Thyroid gland (tissue), 4 donors: ENCODE measurements around the gene NAP1L5. TPM values are rescaled to one million over a fixed set of nuclear protein-coding genes. Genes with fewer than 3 reads are reported as not detected.

Experiments used
- DNase-seq, 2 donors: peaks; one replicate each; pipeline ENCODE4 v3.0.0-alpha.2; 2019
- H3K27ac ChIP-seq, 3 donors: fragments of 200-600 bp; sonication (generic); 1 replicate in 2 of 3; 2 replicates in 1 of 3; pipeline ENCODE4 v1.5.1; 2016 to 2019; ENCODE audit warnings: mild to moderate bottlenecking in 1 of 3, moderate library complexity in 1 of 3
- H3K27me3 ChIP-seq: fragments of 200-600 bp; sonication (generic); one replicate; pipeline ENCODE4 v1.5.1; 2019
- H3K36me3 ChIP-seq, 2 donors: fragments of 200-600 bp; sonication (generic); one replicate each; pipeline ENCODE4 v1.5.1; 2016 to 2019
- H3K4me1 ChIP-seq, 2 donors: fragments of 200-600 bp; sonication (generic); one replicate each; pipeline ENCODE4 v1.5.1; 2017 to 2019
- H3K4me3 ChIP-seq, 3 donors: fragments of 200-600 bp; sonication (generic); replicated peaks in 1 of 3; 1 replicate in 2 of 3; 2 replicates in 1 of 3; pipeline ENCODE4 v1.5.1; 2016; ENCODE audit warnings: mild to moderate bottlenecking in 1 of 3
- H3K9me3 ChIP-seq: fragments of 200-600 bp; sonication (generic); one replicate; pipeline ENCODE4 v1.5.1; 2017
- POLR2A ChIP-seq, 2 donors: fragments of 450-650 bp; IDR thresholded peaks; one replicate each; pipeline ENCODE4 v1.6.1; 2017; ENCODE audit warnings: antibody characterized with exemption in 2 of 2, mild to moderate bottlenecking in 2 of 2, moderate library complexity in 1 of 2
- WGBS, 2 donors: methylation state at CpG; one replicate each; pipeline ENCODE4 v1.1.5; 2017; 5-methylcytosine and 5-hydroxymethylcytosine counted together
- intact Hi-C: fragments of 100-400 bp; cut with DNase I; formaldehyde crosslinking; loops from one replicate; pipeline ENCODE4 v1.15.1; 2023
- total RNA-seq, 4 donors: library from RNA; depleted of rRNA; stranded (reverse); fragments of >200 nt; gene quantifications; one replicate each; pipeline ENCODE4 v1.2.3, GENCODE V29; 2016
- TF ChIP-seq, protein P1 (sequence below), 6 experiments: fragments of 200-600 bp in 3 of 6; fragments of 450-650 bp in 3 of 6; sonication (generic) in 3 of 6; IDR thresholded peaks; one replicate each; pipeline ENCODE4 v1.5.1; 2016 to 2019; ENCODE audit warnings: antibody characterized with exemption in 6 of 6, mild to moderate bottlenecking in 2 of 6, inconsistent platforms in 1 of 6, moderate library complexity in 1 of 6

NAP1L5 gene
- total RNA-seq, 4 donors from 2014 or later = 14.1 to 16.3 (median 16.2) TPM

DNA sequence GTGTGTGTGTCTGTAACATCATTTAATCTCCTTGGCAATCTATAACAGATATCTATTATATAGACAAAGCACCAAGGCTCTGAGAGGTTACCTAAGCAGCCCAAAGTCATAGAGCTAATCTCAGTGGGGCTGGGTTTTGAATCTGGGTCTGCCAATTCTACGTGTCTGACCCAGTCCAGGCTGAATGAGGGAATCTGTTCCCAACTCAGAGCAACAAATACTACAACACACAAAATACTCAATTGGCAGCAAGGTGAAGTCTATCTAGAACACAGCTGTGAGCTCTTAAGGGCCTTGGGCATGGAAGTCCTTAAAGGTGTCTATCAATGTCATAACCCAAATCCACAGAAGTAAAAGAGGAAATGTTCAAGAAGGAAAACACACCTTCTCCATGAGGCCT, 47.5 kb upstream of the NAP1L5 start:
- no peak for DNase-seq
- Histone ChIP-seq H3K4me3 (no peak overlapping the region), H3K27ac (peak overlapping the region; percentile 90 to 97 (median 92)), H3K27me3 (no peaks in the 10 kb centered on the region), H3K9me3 (no peaks in the 10 kb centered on the region), H3K36me3 (peaks cover 33% of the 10 kb centered on the region in 2 donors), H3K4me1 (peaks cover 32 to 39% of the 10 kb centered on the region in 2 donors)
- intact Hi-C loops = no loop called here
- TF ChIP-seq, protein P1, sequence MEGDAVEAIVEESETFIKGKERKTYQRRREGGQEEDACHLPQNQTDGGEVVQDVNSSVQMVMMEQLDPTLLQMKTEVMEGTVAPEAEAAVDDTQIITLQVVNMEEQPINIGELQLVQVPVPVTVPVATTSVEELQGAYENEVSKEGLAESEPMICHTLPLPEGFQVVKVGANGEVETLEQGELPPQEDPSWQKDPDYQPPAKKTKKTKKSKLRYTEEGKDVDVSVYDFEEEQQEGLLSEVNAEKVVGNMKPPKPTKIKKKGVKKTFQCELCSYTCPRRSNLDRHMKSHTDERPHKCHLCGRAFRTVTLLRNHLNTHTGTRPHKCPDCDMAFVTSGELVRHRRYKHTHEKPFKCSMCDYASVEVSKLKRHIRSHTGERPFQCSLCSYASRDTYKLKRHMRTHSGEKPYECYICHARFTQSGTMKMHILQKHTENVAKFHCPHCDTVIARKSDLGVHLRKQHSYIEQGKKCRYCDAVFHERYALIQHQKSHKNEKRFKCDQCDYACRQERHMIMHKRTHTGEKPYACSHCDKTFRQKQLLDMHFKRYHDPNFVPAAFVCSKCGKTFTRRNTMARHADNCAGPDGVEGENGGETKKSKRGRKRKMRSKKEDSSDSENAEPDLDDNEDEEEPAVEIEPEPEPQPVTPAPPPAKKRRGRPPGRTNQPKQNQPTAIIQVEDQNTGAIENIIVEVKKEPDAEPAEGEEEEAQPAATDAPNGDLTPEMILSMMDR (IDR thresholded peaks at IDR 0.05) = no peak
- 44 to 89% methylated on average over 1 of the region's 1 CpG for WGBS, 2 donors

DNA sequence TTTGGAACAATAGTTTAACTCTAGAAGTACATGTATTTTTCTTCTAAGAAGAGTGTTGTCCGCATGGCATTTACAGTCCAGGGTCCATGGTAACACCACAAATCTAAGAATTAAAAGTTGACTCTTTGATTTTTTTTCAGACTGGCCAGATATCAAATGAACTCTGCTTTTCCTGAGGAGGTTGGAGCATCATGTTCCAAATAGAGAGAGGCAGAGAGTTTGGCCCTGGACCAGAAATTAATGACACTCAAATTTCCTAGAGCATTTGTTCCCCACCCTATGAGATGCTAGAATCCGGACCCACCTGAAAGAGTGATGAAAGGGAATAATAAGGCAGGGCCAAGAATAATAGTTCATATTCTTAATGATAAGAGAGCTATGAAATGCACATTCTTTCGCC, 47.0 kb upstream of the NAP1L5 start:
- H3K4me3 ChIP-seq = no peak overlapping the region
- intact Hi-C loops = no loop called here
- TF ChIP-seq POLR2A (IDR thresholded peaks at IDR 0.05) = no peak
- TF ChIP-seq, protein P1 (IDR thresholded peaks at IDR 0.05) = no peak
- peaks cover 27 to 28% of the 10 kb centered on the region in 2 donors for H3K36me3 ChIP-seq
- peak overlapping the region; percentile 90 to 97 (median 92) for H3K27ac ChIP-seq
- peaks cover 32 to 45% of the 10 kb centered on the region in 2 donors for H3K4me1 ChIP-seq
- H3K9me3 ChIP-seq = no peaks in the 10 kb centered on the region
- WGBS, 2 donors = 70 to 82% methylated on average over 3 of the region's 3 CpGs
- H3K27me3 ChIP-seq = no peaks in the 10 kb centered on the region
- no peak for DNase-seq

DNA sequence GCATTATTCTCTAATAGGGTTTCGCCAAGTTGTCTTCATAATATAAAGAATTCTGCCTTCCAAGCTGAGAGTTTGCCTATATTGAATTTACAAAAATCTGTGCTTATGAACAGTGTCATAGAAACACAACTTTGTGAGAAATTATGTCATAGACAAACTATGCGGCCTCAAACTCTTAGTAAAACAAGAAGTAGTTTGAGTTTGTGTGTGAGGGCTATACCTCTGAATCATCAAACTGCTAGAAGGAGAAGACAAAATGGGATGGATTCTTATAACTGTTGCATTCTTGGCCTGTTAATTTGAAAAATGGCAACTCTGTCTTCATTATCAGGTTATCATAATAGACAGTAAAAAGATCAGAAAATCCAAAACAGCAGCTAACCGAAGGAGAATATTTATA, 46.1 kb upstream of the NAP1L5 start:
- no peak for DNase-seq
- WGBS, 2 donors = 95% methylated on average over 3 of the region's 3 CpGs
- Histone ChIP-seq H3K4me1 (peaks cover 33 to 52% of the 10 kb centered on the region in 2 donors), H3K27me3 (no peaks in the 10 kb centered on the region), H3K4me3 (no peak overlapping the region), H3K27ac (peak overlapping the region; percentile 90 to 97 (median 92)), H3K36me3 (peaks cover 20 to 21% of the 10 kb centered on the region in 2 donors), H3K9me3 (no peaks in the 10 kb centered on the region)
- intact Hi-C loops = no loop called here
- no peak for TF ChIP-seq POLR2A (IDR thresholded peaks at IDR 0.05)
- TF ChIP-seq, protein P1 (IDR thresholded peaks at IDR 0.05) = no peak

DNA sequence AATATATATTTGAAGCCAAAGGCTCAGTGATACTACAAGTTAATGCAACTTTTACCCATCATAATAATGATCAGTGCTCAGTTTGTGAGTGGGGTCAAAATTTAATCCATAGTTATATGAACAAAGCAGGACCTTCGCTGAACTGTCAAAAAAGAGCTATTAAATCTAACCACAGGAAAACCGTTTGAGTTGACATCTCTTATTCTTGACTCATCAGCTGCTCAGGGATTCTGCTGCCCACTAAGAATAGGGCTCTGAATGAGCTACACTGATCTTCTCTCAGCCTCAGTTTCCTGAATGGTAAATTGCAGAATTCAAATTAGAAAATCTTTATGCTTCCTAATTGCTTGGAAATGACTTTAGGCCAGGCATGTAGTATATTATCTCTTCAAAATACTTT, 44.9 kb upstream of the NAP1L5 start:
- Histone ChIP-seq H3K4me3 (no peak overlapping the region), H3K27ac (no peak overlapping the region), H3K27me3 (no peaks in the 10 kb centered on the region), H3K4me1 (peaks cover 43 to 62% of the 10 kb centered on the region in 2 donors), H3K9me3 (no peaks in the 10 kb centered on the region), H3K36me3 (peaks cover 16% of the 10 kb centered on the region in 2 donors)
- intact Hi-C loops = no loop called here
- 75 to 81% methylated on average over 2 of the region's 2 CpGs for WGBS, 2 donors
- no peak for TF ChIP-seq POLR2A (IDR thresholded peaks at IDR 0.05)
- TF ChIP-seq, protein P1 (IDR thresholded peaks at IDR 0.05) = no peak
- DNase-seq = no peak

DNA sequence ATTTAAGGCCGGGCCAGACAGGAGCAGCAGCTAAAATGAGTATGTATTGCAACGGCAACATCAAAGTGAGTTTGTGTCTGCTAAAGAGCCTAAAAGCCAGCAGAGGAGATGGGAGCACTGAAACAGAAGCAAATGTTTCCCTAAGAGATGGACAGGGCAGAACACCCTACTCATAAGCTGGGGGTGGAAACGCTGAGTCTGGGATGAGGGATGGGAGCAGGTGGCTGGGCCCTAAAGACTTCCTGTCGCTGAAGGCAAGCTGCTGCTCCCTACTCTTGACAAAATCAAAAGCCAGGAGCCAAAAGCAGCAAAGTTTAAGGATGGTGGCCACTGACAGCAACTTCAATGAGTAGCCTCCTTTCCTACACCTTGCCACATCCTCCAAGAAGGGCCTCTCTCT, 40.6 kb upstream of the NAP1L5 start:
- intact Hi-C loops = no loop called here

More for the DNA sequence above, 40.6 kb upstream of the NAP1L5 start:
- Histone ChIP-seq H3K9me3 (no peaks in the 10 kb centered on the region), H3K27ac (peak overlapping the region; percentile 91 to 95 (median 94)), H3K36me3 (peaks cover 8% of the 10 kb centered on the region in 2 donors), H3K4me3 (no peak overlapping the region), H3K27me3 (no peaks in the 10 kb centered on the region), H3K4me1 (peaks cover 50 to 59% of the 10 kb centered on the region in 2 donors)
- WGBS, 2 donors = 58 to 68% methylated on average over 4 of the region's 4 CpGs
- no peak for TF ChIP-seq POLR2A (IDR thresholded peaks at IDR 0.05)
- TF ChIP-seq, protein P1 (IDR thresholded peaks at IDR 0.05) = no peak
- DNase-seq = no peak
